Astrocyte (in vitro differentiated cells and primary cell): ENCODE data around the gene C8A. TPM values are rescaled to one million over a fixed set of nuclear protein-coding genes. Genes with fewer than 3 reads are reported as not detected.

ENCODE experiments used
- DNase-seq: peaks from one replicate; pipeline ENCODE4 v3.0.0-alpha.2; 2010; ENCODE audit warnings: low read depth
- FAIRE-seq: peaks from 2 replicates; lab custom pipeline; 2011; peaks lifted over from hg19 to GRCh38; lab: Jason Lieb, UNC
- H2AFZ ChIP-seq: 2 replicates; pipeline ENCODE4 v1.6.0; 2012; ENCODE audit warnings: low read depth, low read length, inconsistent platforms
- H3K27ac ChIP-seq: 2 replicates; pipeline ENCODE4 v1.5.1; 2011; ENCODE audit warnings: low read depth, low read length, inconsistent platforms
- H3K27me3 ChIP-seq: 2 replicates; pipeline ENCODE4 v1.6.0; 2011; ENCODE audit warnings: low read length, inconsistent platforms; ENCODE audit not compliant: insufficient read depth
- H3K36me3 ChIP-seq: 2 replicates; pipeline ENCODE4 v1.5.1; 2011; ENCODE audit warnings: low read length, inconsistent platforms; ENCODE audit not compliant: insufficient read depth
- H3K4me1 ChIP-seq: 2 replicates; pipeline ENCODE4 v1.5.1; 2011; ENCODE audit warnings: low read length, inconsistent platforms; ENCODE audit not compliant: insufficient read depth
- H3K4me2 ChIP-seq: 2 replicates; pipeline ENCODE4 v1.6.0; 2012; ENCODE audit warnings: low read length, inconsistent platforms
- H3K4me3 ChIP-seq: 2 replicates; pipeline ENCODE4 v1.5.1; 2011; ENCODE audit warnings: low read depth, mild to moderate bottlenecking, low read length, inconsistent platforms; ENCODE audit not compliant: insufficient read depth
- H3K79me2 ChIP-seq: 2 replicates; pipeline ENCODE4 v1.6.0; 2012; ENCODE audit warnings: mild to moderate bottlenecking, low read length, inconsistent platforms; ENCODE audit not compliant: insufficient read depth
- H3K9ac ChIP-seq: 2 replicates; pipeline ENCODE4 v1.6.0; 2012; ENCODE audit warnings: mild to moderate bottlenecking, low read length, inconsistent platforms
- H3K9me3 ChIP-seq: 2 replicates; pipeline ENCODE4 v1.5.1; 2012; ENCODE audit warnings: low read depth, mild to moderate bottlenecking, low read length, inconsistent platforms; ENCODE audit not compliant: insufficient read depth
- H4K20me1 ChIP-seq: 2 replicates; pipeline ENCODE4 v1.6.0; 2012; ENCODE audit warnings: low read length, inconsistent platforms; ENCODE audit not compliant: insufficient read depth
- H3K27ac Mint-ChIP-seq: one replicate; pipeline ENCODE4 v1.8.0; 2021; ENCODE audit warnings: mild to moderate bottlenecking, mixed read lengths; ENCODE audit not compliant: unreplicated experiment
- H3K27me3 Mint-ChIP-seq: one replicate; pipeline ENCODE4 v1.8.0; 2021; ENCODE audit warnings: low read depth, mixed read lengths; ENCODE audit not compliant: unreplicated experiment
- H3K36me3 Mint-ChIP-seq: one replicate; pipeline ENCODE4 v1.8.0; 2021; ENCODE audit warnings: low read depth, mixed read lengths; ENCODE audit not compliant: unreplicated experiment
- H3K4me1 Mint-ChIP-seq: one replicate; pipeline ENCODE4 v1.8.0; 2021; ENCODE audit warnings: low read depth, mixed read lengths; ENCODE audit not compliant: unreplicated experiment
- H3K4me3 Mint-ChIP-seq: one replicate; pipeline ENCODE4 v1.8.0; 2021; ENCODE audit warnings: mild to moderate bottlenecking, moderate library complexity, mixed read lengths; ENCODE audit not compliant: unreplicated experiment
- H3K9me3 Mint-ChIP-seq: one replicate; pipeline ENCODE4 v1.8.0; 2021; ENCODE audit warnings: mild to moderate bottlenecking, mixed read lengths; ENCODE audit not compliant: unreplicated experiment
- EZH2 ChIP-seq: IDR thresholded peaks from 2 replicates; pipeline ENCODE4 v1.6.1; 2012; ENCODE audit warnings: mild to moderate bottlenecking, low read length, inconsistent platforms; ENCODE audit not compliant: insufficient read depth
- total RNA-seq: library from RNA; stranded (reverse); gene quantifications from 2 replicates; pipeline ENCODE4 v1.2.1, GENCODE V29; 2021
- TF ChIP-seq, protein P1 (sequence below): IDR thresholded peaks from 2 replicates; pipeline ENCODE4 v1.5.1; 2011; ENCODE audit warnings: low read depth, mild to moderate bottlenecking, inconsistent platforms, low read length, moderate library complexity; ENCODE audit not compliant: insufficient read depth

Gene C8A
- total RNA-seq, 1 donor from 2014 or later, result not detected

DNA sequence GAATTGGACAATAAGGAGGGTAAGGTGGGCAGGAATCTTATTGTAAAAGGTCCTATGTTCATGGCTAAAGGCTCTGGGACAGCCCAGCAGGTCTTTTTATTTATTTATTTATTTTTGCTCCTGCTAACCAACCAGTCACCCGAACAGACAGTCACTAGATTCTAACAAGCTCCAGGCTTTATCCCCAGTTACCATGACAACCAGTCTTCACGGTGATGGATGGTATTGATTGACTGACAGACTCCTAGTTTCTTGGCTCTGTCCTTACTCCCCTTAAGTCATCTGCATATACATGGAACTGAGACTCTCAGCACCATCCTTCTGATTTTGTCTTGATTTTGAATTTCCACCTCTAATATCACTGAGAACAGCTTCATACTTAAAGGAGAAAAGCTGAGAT lies 44.3 kb downstream of the C8A start:
- peaks cover 30% of the 10 kb centered on the region for H3K27me3 Mint-ChIP-seq
- FAIRE-seq, result no peak
- peaks cover 3% of the 10 kb centered on the region for H3K4me1 Mint-ChIP-seq

DNA sequence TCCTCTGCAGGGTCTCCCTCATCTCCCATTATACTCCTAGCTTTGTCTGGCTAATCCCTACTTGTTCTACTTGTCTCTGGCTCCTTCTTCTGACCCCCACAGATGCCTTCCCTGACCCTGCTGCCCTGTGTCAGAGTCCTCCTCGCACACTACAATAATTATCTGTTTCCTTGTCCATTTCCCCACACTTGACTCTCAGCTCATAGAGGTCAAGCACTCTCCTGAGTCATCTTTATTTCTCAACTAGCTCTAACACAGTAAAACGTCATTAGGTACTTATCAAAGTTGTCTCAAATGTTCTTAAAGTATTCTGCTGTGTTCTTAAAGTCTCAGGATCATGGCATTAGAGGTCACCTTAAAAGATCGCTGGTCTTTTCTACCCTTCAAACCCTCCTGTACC lies 47.1 kb downstream of the C8A start:
- Histone ChIP-seq H3K79me2 (no peaks in the 10 kb centered on the region), H2AFZ (no peak overlapping the region), H3K4me2 (no peak overlapping the region), H3K4me1 (no peaks in the 10 kb centered on the region), H3K9me3 (no peaks in the 10 kb centered on the region), H3K4me3 (no peak overlapping the region), H4K20me1 (no peaks in the 10 kb centered on the region), H3K27ac (no peak overlapping the region), H3K9ac (no peak overlapping the region), H3K27me3 (no peaks in the 10 kb centered on the region), H3K36me3 (no peaks in the 10 kb centered on the region)
- no peaks in the 10 kb centered on the region for H3K36me3 Mint-ChIP-seq
- TF ChIP-seq EZH2, result no peak
- TF ChIP-seq, protein P1, sequence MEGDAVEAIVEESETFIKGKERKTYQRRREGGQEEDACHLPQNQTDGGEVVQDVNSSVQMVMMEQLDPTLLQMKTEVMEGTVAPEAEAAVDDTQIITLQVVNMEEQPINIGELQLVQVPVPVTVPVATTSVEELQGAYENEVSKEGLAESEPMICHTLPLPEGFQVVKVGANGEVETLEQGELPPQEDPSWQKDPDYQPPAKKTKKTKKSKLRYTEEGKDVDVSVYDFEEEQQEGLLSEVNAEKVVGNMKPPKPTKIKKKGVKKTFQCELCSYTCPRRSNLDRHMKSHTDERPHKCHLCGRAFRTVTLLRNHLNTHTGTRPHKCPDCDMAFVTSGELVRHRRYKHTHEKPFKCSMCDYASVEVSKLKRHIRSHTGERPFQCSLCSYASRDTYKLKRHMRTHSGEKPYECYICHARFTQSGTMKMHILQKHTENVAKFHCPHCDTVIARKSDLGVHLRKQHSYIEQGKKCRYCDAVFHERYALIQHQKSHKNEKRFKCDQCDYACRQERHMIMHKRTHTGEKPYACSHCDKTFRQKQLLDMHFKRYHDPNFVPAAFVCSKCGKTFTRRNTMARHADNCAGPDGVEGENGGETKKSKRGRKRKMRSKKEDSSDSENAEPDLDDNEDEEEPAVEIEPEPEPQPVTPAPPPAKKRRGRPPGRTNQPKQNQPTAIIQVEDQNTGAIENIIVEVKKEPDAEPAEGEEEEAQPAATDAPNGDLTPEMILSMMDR, result no peak
- DNase-seq, result no peak
- H3K9me3 Mint-ChIP-seq, result no peaks in the 10 kb centered on the region
- no peak overlapping the region for H3K27ac Mint-ChIP-seq
- H3K4me3 Mint-ChIP-seq, result no peak overlapping the region
- FAIRE-seq, result no peak
- peaks cover 34% of the 10 kb centered on the region for H3K27me3 Mint-ChIP-seq
- peaks cover 3% of the 10 kb centered on the region for H3K4me1 Mint-ChIP-seq

More for the DNA sequence above, 44.3 kb downstream of the C8A start:
- Histone ChIP-seq H3K9ac (no peak overlapping the region), H3K4me1 (no peaks in the 10 kb centered on the region), H3K27ac (no peak overlapping the region), H3K4me2 (no peak overlapping the region), H3K36me3 (no peaks in the 10 kb centered on the region), H3K27me3 (no peaks in the 10 kb centered on the region), H2AFZ (no peak overlapping the region), H3K79me2 (no peaks in the 10 kb centered on the region), H3K4me3 (no peak overlapping the region), H4K20me1 (no peaks in the 10 kb centered on the region), H3K9me3 (no peaks in the 10 kb centered on the region)
- DNase-seq, result no peak
- TF ChIP-seq, protein P1, result no peak
- no peak for TF ChIP-seq EZH2
- Mint-ChIP-seq H3K36me3 (no peaks in the 10 kb centered on the region), H3K4me3 (no peak overlapping the region), H3K9me3 (no peaks in the 10 kb centered on the region), H3K27ac (no peak overlapping the region)

DNA sequence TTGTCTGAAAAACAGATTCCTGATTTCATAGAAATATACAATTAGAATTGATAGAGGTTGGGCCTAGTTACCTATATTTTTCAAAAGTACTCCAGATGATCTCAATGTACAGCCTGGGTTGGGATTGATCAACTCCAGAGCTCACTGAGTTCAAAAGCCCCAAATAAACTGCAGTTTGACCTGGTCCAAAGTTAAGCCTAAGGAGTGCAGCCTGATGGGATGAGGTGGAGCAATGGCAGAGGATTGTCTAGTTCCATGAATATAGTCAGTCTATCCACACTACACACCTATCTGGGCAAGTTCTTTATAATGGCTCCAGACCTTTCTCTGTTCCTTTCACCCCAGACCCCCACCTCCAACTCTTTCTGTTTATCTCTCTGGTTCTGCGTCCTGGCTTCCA lies 49.2 kb downstream of the C8A start:
- no peaks in the 10 kb centered on the region for H3K4me1 ChIP-seq
- H2AFZ ChIP-seq, result no peak overlapping the region
- FAIRE-seq (no peak), DNase-seq (no peak)
- H3K36me3 ChIP-seq, result no peaks in the 10 kb centered on the region
- no peak overlapping the region for H3K4me2 ChIP-seq
- TF ChIP-seq, protein P1, result no peak
- TF ChIP-seq EZH2, result no peak
- H3K9ac ChIP-seq, result no peak overlapping the region
- H3K4me3 ChIP-seq, result no peak overlapping the region
- Mint-ChIP-seq H3K36me3 (no peaks in the 10 kb centered on the region), H3K9me3 (no peaks in the 10 kb centered on the region), H3K4me3 (no peak overlapping the region), H3K4me1 (peaks cover 5% of the 10 kb centered on the region), H3K27ac (no peak overlapping the region), H3K27me3 (peaks cover 33% of the 10 kb centered on the region)
- H3K27ac ChIP-seq, result no peak overlapping the region
- no peaks in the 10 kb centered on the region for H4K20me1 ChIP-seq
- no peaks in the 10 kb centered on the region for H3K9me3 ChIP-seq
- no peaks in the 10 kb centered on the region for H3K27me3 ChIP-seq
- no peaks in the 10 kb centered on the region for H3K79me2 ChIP-seq
